ENCODE data around the gene RAP2B.
A peak's percentile ranks its signal among the peaks of the same experiment; 100 is the strongest.
"Not testable (repeated sequence)": the region's sequence is repeated elsewhere in the genome, so short reads cannot be mapped to it uniquely, and the experiment has no call there.

RAP2B gene

DNA sequence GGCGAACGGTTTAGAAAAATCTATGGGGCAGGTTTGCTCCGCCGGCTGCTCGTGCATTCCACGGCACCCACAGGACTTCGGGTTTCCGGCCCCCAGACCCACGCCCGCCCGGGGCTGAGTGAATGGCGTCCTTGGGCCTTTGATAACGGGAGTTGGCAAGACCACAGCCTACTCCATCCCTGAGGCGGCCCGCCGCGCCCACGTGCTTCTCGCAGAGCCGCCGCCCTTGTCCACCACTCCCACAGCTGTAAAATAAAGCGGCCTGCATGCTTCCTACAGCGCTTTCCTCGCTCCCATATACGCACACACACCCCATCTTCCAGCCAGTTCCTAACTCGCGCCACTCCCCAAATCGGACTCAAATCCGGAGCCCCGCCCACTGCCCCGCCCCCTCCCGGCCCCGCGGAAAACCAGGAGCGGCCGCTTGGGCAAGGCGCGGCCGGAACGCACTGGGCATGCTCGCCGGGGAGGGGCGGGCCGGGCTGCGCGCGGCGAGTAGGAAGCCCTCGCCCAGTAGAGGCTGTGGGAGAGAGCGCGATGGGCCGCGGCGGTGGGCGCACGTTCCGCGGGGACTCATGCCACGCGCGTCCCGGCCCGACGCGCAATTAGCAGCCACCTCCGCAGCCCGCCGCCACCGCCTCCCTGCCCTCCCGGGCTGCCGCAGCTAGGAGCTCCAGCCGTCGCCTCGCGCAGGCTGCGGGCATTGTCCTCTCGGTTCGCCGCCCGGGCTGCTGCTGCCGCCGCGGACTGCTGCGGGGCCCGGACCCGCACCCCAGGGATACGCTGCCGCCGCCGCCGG is at the start of gene RAP2B:
Gene RAP2B (plus strand): TSS at position 513 of the 799 bp plus-strand sequence. CDS start 468 bp downstream, outside the sequence.
- peak; percentile 98 for DNase-seq

DNA sequence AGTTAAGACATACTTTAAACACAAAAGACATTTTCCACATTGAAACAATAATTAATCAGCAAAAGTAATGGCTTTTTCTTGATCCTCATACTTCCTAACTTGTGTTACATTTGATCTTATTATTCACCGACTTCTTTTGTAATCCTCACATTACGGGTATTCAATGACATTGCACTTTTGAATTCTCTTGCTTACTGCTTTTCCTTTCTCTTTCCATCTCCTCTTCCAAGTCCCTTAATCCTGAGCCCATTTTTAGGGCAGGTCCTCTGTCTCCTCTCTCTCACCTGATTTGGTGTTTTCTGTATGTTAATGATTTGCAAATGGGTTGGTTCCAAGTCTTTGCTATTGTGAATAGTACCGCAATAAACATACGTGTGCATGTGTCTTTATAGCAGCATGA is 48.5 kb upstream of the RAP2B start:
- DNase-seq = no peak

DNA sequence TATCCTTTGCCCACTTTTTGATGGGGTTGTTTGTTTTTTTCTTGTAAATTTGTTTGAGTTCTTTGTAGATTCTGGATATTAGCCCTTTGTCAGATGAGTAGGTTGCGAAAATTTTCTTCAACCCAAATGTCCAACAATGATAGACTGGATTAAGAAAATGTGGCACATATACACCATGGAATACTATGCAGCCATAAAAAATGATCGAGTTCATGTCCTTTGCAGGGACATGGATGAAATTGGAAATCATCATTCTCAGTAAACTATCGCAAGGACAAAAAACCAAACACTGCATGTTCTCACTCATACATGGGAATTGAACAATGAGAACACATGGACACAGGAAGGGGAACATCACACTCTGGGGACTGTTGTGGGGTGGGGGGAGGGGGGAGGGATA is 47.8 kb upstream of the RAP2B start:
- not testable (repeated sequence) for DNase-seq

DNA sequence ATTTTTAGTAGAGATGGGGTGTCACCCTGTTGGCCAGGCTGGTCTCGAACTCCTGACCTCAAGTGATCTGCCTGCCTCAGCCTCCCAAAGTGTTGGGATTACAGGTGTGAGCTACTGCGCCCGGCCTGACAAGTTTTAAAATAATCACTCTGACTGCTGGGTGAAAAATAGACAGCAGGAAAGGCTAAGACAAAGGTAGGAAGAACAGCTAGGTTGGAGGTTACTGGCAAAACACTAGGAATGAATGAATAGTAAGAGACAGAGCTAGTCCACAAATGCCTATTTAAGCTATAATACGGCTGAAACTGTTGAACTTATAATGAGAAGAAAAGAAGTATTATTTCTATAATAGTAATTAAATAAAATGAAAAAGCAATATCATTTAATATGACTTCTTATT is 46.7 kb upstream of the RAP2B start:
- no peak for DNase-seq

DNA sequence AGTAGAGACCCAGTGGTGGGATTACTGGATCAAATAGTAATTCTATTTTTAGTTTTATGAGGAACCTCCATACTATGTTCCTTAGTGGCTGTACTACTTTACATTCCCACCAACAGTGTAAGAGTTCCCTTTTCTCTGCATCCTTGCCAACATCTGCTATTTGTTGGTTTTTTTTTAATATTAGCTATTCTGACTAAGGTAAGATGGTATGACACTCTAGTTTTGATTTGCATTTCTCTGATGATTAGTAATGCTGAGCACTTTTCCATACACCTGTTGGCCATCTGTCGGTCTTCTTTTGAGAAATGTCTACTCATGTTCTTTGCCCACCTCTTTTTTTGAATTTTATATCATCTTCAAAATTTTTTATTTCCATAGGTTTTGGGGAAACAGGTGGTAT is 34.2 kb upstream of the RAP2B start:
- no peak for DNase-seq

DNA sequence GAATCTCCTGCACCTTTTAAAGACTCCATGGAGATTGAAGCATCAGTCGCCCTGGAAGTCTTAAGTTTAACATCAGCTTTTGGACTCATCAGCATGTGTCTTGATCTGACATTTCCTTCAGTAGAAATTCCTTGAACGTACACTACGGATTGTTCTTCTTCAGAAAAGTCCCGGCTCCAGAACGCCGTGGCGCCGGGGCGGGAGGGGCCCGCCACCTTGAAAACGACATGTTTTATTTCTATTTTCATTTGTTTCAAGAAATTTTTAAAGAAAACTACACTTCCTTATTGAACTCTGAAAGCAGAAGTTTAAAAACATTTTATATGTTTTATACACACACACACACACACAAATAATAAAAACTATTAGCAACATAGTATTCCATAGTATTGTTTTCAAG is 32.6 kb upstream of the RAP2B start:
- no peak for DNase-seq

DNA sequence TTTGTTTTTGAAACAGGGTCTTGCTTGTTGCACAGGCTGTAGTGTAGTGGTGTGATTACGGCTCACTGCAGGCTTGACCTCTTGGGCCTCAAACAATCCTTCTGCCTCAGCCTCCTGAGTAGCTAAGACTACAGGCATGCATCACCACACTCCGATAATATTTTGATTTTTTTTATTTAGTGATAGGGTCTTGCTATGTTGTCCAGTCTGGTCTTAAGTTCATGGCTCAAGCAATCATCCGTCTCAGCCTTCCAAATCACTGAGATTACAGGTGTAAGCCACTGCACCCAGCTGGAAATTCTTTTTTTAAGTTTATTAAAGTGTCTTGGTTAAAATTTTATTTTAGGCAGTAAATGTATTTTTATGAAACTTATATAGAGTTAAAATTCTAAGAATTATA is 32.2 kb upstream of the RAP2B start:
- no peak for DNase-seq

DNA sequence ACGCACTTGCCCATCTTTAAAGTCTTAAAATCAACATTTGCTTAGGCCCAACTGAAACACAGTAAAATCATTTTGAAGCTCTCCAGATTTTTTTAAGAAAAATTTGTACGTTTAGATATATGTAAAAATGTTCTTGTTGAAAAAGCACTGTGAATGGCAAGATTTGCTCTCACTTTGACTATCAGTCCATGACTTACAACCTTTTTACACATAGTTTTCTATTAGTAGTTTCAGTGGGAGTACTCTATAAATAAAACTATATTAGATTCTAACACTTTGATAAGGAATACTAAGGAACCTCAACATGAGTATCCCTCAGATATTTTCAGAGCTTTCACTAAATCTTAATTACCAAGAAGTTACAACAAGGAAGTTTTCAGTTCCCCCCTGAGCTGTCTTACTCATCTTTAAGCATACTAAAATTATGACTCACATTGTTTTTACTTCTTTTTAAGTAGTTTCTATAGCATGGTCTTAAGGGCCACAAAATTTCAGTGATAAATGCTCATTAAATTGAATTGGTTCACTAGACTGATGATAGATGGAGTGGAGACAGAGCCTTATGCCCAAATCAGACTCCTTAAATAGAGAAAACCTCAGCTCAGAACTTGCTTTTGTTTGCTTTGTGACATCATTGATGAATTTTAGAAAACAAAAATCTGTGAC is 31.6 kb upstream of the RAP2B start:
- no peak for DNase-seq

DNA sequence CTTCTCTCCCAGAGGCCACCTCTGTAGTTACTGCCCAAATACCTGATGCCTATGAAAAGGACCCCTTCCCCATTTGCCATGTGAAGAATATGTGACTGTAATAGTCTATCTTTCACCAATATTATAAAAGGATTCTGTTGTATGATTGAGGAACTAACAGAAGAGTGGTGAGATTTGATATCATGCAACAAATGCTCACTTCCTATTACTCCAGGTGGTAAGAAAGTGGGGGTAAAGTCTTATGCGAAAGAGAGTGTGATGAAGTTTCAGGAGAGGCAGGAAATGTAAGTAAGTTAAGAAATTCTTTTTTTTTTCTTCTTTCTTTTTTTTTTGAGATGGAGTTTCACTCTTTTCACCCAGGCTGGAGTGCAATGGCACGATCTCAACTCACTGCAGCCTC is 24.4 kb upstream of the RAP2B start:
- DNase-seq = no peak

DNA sequence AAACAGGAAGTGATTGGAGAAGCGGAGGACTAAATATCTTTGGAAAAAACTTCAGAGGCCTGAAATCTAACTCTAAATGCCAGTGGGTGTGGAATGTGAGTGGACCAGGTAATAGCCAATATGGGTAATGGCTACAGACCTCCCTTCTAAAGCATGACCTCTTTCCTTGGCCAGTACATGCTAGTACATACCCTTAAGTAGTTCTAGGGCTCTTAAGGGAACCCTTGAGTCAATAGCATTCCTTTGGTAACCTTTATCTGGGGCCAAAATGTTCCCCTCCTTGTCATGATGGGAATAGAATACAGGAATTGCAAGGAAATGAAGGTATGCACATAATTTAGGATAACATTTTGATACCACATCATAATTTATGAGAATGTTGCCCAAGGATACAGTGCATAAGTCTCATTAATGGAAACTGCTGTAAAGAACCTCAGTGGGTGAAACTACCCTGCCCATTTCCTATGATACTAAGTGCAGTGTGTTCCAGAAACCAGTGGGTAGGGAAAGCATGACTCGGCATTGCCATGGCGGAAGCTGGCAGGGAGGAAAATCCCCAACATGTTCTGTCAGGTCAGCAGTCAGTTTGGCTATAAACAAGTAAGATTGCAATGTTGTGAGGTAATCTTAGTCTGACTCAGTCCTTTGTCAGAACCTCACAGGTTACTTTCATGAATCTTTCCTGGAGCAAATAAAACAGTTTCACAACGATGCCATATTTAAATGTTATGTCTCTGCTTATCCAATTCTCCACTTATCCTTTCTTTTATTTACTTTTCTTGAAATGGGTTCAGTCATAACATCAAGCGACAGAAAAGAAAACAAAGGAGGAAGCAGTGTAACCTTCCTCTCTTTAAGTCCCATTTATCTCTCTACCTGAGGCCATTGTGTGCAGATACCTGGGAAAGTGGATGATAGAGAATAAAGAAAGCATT is 23.5 kb upstream of the RAP2B start:
- DNase-seq = peak; percentile 50

DNA sequence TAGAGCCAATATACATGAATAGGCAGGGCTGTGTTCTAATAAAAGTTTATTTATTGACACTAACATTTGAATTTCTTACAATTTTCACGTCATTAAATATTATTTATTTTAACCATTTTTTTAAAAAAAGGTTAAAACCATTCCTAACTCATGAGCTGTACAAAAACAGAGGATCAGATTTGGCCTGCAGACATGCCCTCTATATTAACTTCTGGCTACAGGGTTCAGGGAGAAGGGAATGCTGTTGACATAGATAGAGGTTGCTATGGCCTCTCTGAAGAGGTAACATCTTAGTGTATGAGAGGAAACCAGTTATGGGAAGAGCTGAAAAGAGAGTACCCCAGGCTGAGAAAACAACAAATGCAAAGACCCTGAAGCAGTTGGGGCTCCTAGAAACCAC is 19.1 kb upstream of the RAP2B start:
- DNase-seq = no peak

DNA sequence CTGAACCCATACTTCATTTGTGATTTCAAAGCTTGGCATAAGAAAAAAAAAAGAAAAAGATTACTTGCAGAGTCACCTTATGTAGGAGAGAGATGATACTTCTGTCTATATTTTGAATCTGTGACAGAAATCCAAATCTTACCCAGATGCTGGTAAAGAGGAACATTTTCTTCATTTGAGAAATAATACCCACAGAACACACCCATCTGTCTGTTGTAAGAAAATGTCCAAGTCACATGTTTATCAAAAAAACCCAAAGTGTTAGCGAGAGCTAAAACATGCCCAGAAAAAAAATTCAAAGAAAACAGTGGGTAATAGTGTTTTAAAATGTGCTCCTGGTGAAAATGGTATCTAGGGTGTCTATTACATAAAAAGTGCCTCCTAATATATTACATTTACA is 18.0 kb upstream of the RAP2B start:
- DNase-seq = no peak

DNA sequence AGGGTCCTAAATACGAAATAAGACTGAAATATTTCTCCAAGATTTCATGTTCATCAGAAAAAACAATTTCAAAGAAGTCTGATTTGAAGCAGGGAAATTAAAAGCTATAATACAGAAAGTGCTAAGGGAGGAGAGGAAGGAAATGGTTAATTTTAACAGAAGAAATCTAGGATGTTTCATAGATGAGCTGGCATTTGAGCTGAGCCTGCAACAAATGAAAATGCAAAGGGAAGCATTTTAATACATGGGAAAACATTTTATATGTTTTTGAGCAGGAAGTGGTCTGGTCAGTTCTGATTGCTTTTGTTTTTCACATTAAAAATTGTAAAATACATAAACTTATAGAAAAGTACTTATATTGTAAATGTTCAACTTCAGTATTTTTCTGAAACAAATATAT is 17.2 kb upstream of the RAP2B start:
- DNase-seq = no peak

DNA sequence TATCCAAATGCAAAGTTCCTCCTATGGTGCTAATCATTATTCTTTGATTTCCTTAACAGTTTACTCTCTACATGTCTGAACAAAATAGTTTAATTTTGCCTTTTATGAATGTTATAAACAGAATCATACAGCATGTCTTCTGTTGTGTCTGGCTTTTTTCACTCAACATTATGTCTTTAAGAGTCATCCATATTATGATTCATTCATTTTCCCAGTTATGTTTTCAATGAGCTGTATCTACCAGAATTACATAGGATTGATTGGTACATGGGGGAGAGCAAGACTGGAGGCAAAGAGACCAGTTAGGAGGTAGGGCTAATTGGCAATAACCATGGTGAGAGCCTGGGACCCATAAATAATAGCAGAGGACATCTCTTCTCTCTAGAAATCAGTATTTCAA is 16.6 kb upstream of the RAP2B start:
- DNase-seq = no peak

DNA sequence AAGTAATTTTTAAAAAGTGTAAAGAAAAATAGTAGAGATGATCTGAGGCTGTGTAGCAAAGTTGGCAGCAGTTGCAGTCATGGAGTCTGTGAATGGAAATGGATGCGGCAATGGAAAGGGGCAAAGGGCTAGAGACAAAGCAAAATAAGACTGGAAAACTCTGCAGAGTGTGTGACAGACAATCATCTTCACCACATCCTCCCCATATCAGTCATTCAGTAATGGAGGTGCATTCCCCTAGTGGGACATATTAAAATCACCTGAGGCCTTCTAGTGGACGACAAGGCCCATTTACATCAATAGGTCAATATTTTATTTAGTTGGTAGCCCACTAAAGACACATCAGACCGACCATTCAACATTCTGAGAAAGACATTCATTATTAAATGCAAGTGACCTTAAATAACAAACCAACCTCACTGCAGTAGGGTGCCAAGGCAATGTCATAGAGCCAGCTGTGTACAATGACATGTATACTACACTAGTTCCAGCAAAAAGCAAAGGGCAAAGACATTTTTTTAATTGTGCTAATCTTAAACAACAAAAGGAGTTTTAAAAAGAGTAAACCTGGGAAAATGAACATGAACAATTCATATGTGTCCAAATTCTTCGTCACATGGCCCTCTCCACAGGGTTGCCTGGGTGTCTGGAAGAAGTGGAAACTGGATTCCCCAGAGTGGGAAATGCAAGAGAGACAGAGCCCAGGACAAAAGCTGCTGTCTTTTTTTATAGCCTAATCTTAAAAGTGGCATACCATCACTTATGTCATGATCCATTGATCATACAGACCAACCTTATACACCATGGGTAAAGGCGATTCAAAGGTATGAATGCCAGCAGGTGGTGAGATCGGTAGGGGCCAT is 15.6 kb upstream of the RAP2B start:
- DNase-seq = no peak

DNA sequence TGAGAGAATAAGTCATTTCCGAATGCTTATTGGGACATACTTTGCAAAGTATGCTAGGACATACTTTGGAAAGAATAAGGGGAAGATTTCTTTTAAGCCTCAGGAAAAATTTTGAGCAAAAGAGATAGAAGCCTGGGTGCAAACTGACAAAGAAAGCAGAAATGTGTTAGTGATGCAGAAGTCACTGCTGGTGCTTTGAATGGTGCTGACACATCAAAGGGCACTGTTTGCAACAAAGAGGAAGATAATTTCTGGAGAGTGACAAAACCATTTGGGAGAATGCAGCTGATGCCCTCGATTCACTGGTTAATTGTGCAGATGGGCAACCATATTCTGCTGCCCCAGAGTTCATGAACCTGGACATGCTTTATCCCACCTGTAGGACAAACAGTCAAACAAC is 11.0 kb upstream of the RAP2B start:
- no peak for DNase-seq

DNA sequence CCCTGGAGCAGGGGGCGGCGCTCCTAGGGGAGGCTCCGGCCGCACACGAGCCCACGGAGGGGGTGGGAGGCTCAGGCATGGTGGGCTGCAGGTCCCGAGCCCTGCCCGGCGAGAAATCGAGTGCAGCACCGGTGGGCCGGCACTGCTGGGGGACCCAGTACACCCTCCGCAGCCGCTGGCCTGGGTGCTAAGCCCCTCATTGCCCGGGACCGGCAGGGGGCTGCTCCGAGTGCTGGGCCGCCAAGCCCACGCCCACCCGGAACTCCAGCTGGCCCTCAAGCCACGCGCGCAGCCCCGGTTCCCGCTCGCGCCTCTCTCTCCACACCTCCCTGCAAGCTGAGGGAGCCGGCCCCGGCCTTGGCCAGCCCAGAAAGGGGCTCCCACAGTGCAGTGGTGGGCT is 6.2 kb upstream of the RAP2B start:
- not testable (repeated sequence) for DNase-seq

DNA sequence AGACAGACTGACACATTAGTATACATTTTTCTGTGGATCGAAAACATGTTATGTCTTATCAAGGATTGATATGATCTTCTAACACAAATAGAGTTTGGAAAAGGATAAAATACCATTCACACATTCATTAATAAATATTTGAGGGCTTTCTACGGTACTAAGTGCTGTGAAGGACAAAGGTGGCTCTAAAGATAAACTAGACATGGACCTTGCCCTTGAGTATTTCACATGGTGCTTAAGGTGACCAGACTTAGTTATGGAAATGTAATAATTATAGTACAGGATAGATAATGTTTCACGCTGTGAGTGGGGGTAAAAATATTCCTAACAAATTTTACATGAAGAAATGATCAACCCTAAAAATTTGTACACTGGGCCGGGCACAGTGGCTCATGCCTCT is 3.8 kb upstream of the RAP2B start:
- DNase-seq = no peak

DNA sequence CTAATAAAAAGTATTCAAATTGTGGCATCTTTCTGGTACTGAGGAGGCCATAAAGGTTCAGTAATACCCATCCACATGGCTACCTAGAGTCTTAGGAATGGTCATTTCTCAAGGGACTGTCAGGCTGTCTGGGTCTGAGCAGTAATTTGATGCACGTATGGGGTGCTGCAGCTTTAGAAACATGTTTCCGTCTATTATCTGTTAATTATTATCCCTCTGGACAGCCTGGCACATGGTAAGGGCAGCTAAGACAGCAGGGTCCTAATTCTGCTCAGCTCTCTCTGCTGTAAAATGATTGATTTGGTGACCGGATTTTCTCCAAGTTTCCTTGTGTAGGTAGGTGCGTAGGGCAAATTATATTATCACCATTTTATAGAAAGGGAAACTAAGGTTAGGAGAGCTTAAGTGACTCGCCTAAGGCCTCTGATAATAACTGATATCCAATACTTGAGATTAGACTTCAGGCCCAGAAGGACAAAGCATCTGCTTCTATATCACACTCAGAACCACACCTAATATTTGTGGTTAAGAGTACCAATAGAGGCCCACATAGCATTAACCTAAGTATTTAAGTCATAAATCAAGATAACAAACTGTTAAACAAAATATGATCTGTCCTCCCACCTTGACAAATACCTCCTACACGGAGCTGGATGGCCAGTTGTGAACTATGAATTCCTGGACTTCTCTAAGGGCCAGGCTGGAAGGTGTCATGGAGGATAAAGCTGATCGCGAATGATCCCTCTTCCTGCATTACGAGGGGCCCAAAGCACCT is 2.9 kb upstream of the RAP2B start:
- no peak for DNase-seq

DNA sequence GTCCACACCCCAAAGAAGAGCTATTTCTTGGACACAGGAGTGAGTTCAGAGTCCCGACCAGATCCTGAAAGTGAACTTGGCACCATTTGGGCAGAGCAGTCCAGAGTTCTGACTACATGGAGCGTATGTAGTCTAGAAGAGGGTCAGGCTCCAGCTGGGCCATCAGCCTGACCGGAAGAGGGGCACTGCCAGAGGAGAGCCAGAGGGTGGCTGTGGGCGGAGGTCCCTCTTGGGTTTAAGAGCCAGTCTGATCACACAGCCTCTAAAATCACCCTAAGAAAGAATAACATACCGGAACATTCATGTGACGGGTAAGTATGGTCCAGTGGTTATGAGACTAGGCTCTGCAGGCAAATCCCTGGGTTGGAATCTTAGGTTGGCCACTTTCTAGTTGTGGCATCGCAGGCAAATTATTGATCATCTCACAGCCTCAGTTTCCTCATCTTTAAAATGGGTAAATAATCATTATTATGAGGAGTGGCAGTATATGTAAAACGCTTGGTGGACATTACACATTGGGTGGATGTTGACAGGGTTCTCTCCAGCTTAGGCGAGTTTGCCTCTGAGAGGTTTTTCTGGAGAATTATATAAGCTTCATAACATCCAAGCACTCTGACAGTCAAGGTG is 2.1 kb upstream of the RAP2B start:
- DNase-seq = no peak

DNA sequence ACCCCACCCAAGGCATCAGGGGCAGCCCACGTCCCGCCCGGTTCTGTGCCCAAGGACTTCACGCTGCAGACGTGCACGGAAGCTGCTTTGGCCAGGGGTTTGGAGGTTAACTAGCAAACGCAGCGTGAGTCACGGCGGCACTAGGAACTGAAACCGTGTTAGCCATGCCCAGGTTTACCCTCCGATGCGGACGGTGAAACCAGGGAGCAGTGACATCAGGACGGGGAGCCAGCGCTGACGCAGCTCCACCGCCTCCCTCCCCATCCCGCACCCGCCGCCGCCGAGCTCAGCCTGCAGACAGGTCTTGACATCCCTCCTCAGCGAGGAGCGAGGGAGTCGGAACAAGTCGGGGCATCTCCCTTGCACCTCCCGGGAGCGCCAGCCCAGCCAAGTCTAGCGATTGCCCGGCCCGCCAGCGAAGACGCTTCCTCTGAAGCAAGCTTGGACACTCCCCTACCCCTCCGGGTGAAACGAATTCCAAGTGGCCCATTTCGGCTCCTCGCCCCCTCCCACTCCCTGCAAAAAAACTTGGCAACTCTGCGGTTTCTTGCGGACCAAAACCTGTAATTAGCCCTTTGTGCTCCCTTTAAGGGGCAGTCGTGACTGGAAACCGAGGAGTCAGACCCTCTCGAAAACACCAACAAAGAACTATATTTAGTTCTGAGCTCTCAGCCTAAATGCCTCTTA is 1.4 kb upstream of the RAP2B start:
- peak; percentile 67 for DNase-seq
